GM12891 (cell line): ENCODE results near the gene PCDHB12.

Experiments
- PAX5 ChIP-seq: IDR thresholded peaks from 2 replicates; pipeline ENCODE4 v1.6.1; 2011; ENCODE audit warnings: low read length, moderate library complexity, mild to moderate bottlenecking; ENCODE audit not compliant: insufficient read depth, severe bottlenecking
- POLR2A ChIP-seq: IDR thresholded peaks from 2 replicates; pipeline ENCODE4 v1.6.1; 2011; ENCODE audit warnings: low read depth, low read length, control low read depth
- POLR2AphosphoS5 ChIP-seq: IDR thresholded peaks from 2 replicates; pipeline ENCODE4 v1.6.1; 2011; ENCODE audit warnings: low read depth, low read length, control low read depth
- POU2F2 ChIP-seq: IDR thresholded peaks from 2 replicates; pipeline ENCODE4 v1.6.1; 2011; ENCODE audit warnings: low read depth, mild to moderate bottlenecking, control low read depth, low read length, moderate library complexity
- SPI1 ChIP-seq: IDR thresholded peaks from 2 replicates; pipeline ENCODE4 v1.6.1; 2011; ENCODE audit warnings: low read depth, low read length, control low read depth
- TAF1 ChIP-seq: IDR thresholded peaks from 2 replicates; pipeline ENCODE4 v1.6.1; 2011; ENCODE audit warnings: low read depth, low read length, control low read depth

DNA sequence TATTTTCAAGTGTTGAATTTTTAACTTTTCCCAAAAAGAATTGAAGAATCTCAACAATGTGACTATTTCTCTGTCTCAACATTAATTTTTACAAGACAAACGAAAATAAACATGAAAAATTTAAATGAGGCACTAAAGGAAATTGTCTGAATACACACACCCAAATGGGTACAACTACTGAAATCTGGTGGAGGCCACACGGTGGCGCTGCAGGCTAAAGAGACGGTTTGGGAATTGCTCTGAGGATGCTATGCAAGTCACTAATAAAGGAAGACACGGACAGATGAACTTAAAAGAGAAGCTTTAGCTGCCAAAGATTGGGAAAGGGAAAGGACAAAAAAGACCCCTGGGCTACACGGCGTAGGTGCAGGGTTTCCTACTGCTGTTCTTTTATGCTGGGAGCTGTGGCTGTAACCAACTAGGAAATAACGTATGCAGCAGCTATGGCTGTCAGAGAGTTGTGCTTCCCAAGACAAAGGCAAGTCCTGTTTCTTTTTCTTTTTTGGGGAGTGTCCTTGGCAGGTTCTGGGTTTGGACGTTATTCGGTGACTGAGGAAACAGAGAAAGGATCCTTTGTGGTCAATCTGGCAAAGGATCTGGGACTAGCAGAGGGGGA lies 16.3 kb upstream of the PCDHB12 start, which contains the start of gene PCDHB10:
- TF ChIP-seq TAF1 (no peak), POLR2AphosphoS5 (no peak), SPI1 (no peak), POLR2A (no peak), POU2F2 (no peak), PAX5 (no peak)
